22Rv1 (cell line): ENCODE measurements around the gene CORO6.

Experiments
- H3K27ac ChIP-seq: fragments of 450-650 bp; 2 replicates; pipeline ENCODE4 v1.5.1; 2017
- ZFX ChIP-seq: fragments of 450-650 bp; IDR thresholded peaks from 2 replicates; pipeline ENCODE4 v1.6.1; 2017; ENCODE audit warnings: antibody characterized with exemption, borderline replicate concordance
- TF ChIP-seq, protein P1 (sequence below): fragments of 450-650 bp; IDR thresholded peaks from 2 replicates; pipeline ENCODE4 v1.5.1; 2017; ENCODE audit warnings: mild to moderate bottlenecking

The CORO6 gene

DNA sequence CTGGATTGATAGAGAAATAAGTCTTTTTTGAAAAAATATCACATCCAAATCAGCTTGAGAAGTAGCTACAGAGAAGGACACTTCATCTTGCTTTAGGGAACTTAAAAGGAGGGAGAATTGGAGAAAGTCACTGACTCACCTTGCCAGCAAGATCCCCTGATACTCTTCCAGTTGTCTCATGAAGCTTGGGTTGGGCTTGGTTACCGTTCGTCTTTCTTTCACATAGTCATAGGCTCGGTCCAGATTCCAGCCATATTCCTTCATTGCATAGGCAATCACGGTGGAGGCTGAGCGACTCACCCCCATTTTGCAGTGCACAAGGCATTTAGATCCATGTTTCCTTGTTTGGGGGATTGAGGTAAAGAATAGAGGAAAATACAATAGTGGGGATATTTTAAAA is 25.3 kb upstream of the CORO6 start:
- no peak overlapping the region for H3K27ac ChIP-seq
- TF ChIP-seq, protein P1, sequence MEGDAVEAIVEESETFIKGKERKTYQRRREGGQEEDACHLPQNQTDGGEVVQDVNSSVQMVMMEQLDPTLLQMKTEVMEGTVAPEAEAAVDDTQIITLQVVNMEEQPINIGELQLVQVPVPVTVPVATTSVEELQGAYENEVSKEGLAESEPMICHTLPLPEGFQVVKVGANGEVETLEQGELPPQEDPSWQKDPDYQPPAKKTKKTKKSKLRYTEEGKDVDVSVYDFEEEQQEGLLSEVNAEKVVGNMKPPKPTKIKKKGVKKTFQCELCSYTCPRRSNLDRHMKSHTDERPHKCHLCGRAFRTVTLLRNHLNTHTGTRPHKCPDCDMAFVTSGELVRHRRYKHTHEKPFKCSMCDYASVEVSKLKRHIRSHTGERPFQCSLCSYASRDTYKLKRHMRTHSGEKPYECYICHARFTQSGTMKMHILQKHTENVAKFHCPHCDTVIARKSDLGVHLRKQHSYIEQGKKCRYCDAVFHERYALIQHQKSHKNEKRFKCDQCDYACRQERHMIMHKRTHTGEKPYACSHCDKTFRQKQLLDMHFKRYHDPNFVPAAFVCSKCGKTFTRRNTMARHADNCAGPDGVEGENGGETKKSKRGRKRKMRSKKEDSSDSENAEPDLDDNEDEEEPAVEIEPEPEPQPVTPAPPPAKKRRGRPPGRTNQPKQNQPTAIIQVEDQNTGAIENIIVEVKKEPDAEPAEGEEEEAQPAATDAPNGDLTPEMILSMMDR, result no peak
- TF ChIP-seq ZFX, result no peak

DNA sequence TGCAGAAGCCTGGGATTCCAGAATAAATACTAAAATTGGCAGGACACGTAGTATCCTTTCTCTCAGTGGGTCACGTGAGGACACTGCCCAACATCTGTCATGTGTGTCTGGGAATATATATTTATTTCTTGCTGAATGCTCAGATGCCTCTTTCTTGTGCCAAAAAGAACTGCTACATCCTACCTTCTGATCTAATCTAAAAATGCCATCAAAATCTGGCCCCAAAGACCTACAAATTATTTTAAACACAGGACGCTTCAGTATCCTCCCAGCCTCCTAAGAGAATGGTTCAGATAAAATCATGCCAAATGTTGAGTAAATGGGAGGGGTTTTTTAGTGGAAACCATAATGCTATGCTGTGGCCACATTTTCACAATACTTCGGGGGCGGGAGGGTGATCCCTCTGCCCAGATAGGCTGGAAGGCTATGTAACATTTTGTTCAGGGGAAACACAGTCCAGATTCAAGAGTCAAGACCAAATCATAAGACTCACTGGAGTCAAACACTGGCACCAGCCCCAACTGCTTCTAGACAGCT is 22.9 kb upstream of the CORO6 start:
- H3K27ac ChIP-seq, result 0 out of 2 replicates have a peak overlapping the region, but pooled peaks have one; percentile 0

DNA sequence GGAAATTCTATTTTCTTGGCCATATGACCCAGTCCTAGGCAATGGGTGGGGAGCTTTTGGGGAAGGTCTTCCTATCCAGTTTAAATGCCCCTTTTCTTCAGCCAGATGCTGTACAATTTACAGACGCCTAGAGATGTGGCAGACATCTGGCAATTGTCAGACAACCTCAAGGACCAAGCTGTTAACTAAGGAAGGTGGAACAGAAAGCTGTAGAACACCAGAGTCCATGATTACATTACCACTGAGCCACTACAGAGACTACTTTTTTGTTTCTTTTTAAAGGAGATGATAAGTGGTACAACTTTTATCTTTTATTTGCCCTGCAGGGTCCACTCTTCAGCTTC is 21.1 kb upstream of the CORO6 start:
- TF ChIP-seq, protein P1, result no peak
- no peak for TF ChIP-seq ZFX
- peak overlapping the region; percentile 68 for H3K27ac ChIP-seq

More for the DNA sequence above, 22.9 kb upstream of the CORO6 start:
- no peak for TF ChIP-seq ZFX
- TF ChIP-seq, protein P1, result no peak

- H3K27ac ChIP-seq, result peak overlapping the region; percentile 68
- no peak for TF ChIP-seq ZFX
- TF ChIP-seq, protein P1, result no peak
Observed at GRCh38 chr17:29642171-29642611, 19.5 kb upstream of the CORO6 start.

GRCh38 chr17:29640981-29641642 is 18.4 kb upstream of the CORO6 start:
- TF ChIP-seq, protein P1, result no peak
- no peak for TF ChIP-seq ZFX

GRCh38 chr17:29640413-29640812 is 17.7 kb upstream of the CORO6 start:
- no peak overlapping the region for H3K27ac ChIP-seq
- TF ChIP-seq, protein P1, result no peak
- no peak for TF ChIP-seq ZFX

More at GRCh38 chr17:29640981-29641642, 18.4 kb upstream of the CORO6 start:
- H3K27ac ChIP-seq, result no peak overlapping the region

DNA sequence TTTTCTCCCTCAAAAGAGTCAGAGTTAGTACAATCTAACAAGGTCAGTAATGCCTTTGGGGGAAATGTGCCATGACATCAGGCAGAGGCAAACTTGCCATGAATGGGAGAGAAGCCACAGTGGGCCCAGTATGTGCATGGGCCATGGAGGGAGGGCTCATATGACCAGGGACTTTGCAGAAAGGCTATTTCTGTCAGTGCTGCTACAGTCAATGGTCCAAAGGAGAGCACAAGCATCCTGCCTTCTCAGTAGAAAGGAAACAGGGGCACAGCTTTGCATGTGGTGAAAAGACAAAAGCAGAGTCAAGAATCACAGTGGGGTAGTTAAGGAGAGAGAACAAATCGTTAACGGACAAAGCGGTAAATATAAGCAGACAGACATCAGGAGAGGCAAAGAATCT is 11.2 kb upstream of the CORO6 start:
- TF ChIP-seq, protein P1, result no peak
- no peak for TF ChIP-seq ZFX
- H3K27ac ChIP-seq, result no peak overlapping the region
